HG03045 (cell line): ENCODE measurements around the gene PRKCG.
"Not testable (repeated sequence)": the region's sequence is repeated elsewhere in the genome, so short reads cannot be mapped to it uniquely, and the experiment has no call there.

Experiments used
- ATAC-seq: cut with Tn5 transposase; IDR thresholded peaks from one replicate; pipeline ENCODE4 v1.9.1; 2021; ENCODE audit warnings: mild to moderate bottlenecking, moderate library complexity; ENCODE audit not compliant: unreplicated experiment

Gene PRKCG

GRCh38 chr19:53881482-53882390 lies at the start of gene PRKCG:
PRKCG (plus strand) TSS chr19:53882197; CDS start chr19:53882495, 298 bp downstream.
- ATAC-seq = no peak

DNA sequence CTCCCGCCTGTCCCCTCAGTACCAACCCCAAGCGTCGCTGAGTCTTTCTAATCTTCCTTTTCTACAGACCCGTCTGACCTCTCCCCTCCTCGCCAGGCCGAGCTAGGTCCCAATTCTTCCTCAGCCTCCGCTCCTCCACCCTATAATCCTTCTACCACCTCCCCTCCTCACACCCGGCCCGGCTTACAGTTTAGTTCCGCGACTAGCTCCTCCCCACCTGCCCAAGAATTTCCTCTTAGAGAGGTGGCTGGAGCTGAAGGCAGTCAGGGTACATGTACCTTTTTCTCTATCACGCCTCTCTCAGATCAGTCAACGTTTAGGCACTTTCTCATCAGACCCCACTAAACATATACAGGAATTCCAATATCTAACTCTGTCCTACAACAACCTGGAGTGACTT lies 49.1 kb upstream of the PRKCG start:
- ATAC-seq = not testable (repeated sequence)

DNA sequence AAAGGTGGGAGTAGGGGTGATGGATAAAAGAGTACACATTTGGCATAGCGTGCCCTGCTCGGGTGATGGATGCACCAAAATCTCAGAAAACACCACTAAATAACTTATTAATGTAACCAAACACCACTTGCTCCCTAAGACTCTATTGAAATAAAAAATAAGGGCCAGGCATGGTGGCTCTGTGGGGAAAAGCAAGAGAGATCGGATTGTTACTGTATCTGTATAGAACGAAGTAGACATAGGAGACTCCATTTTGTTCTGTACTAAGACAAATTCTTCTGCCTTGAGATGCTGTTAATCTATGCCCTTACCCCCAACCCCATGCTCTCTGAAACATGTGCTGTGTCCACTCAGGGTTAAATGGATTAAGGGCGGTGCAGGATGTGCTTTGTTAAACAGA lies 43.6 kb upstream of the PRKCG start:
- not testable (repeated sequence) for ATAC-seq

DNA sequence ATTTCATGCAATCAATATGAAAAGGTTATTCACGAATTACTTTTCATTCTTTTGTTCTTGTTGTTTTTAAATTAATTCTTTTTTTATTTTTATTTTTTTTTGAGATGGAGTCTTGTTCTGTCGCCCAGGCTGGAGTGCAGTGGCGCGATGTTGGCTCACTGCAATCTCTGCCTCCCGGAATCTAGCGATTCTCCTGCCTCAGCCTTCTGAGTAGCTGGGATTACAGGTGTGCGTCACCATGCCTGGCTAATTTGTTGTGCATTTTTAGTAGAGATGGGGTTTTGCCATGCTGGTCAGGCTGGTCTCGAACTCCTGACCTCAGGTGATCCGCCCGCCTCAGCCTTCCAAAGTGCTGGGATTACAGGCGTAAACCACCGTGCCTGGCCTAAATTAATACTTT lies 41.8 kb upstream of the PRKCG start:
- ATAC-seq = not testable (repeated sequence)

GRCh38 chr19:53840914-53841313 lies 41.1 kb upstream of the PRKCG start:
- not testable (repeated sequence) for ATAC-seq

- ATAC-seq = no peak
Measured at GRCh38 chr19:53844849-53845246, 37.1 kb upstream of the PRKCG start.

DNA sequence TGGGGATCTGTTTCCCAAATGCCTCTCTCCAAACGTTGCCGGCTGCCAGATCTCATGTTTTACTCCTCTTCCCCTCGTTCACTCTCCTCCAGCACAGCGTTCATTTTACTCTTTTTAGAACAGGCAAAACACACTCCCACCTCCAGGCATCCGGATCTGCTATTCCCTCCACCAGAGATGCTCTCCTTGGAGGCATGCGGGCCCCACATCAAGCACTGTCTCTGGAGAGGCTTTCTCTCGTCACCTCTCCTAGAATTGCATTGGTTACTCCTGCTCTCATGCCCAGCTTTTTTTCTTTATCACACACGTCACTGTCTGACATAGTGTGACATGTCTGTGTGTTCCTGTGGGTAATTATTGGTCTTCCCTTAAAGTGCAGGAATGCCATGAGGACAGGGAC lies 34.4 kb upstream of the PRKCG start:
- ATAC-seq = no peak

GRCh38 chr19:53849237-53849676 lies 32.7 kb upstream of the PRKCG start:
- no peak for ATAC-seq

DNA sequence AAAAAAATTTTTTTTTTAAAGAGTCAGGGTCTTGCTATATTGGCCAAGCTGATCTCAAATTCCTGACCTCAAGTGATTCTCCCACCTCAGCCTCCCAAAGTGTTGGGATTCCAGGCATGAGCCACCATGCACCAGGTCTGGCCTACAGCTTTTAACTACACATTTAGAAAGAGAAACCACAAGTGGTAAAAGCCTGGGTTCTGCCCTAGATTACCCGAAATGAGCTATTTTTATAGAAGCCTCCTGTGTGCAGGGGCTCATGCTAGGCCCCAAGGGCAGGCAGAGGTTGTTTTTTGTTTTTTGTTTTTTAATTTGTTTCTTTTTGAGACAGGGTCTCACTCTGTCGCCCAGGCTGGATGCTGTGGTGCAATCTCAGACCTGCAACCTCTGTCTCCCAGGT lies 28.3 kb upstream of the PRKCG start:
- no peak for ATAC-seq

GRCh38 chr19:53864308-53864836 lies 17.6 kb upstream of the PRKCG start:
- no peak for ATAC-seq

DNA sequence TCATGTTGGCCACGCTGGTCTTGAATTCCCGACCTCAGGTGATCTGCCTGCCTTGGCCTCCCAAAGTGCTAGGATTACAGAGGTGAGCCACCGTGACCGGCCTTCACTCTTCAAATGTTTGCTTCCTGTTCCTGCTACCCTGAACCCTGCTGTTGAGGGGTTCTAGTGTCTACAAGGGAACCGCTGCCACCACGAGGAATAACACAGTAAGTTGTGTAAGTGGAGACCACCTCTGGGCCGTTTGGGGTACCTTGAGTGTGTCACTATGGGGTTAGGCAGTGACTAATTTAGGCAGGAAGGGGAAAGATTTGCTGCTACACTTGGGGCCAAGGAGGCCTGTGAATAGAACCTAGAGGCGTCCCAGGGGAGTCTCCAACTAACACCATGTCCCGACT lies 16.5 kb upstream of the PRKCG start:
- no peak for ATAC-seq

DNA sequence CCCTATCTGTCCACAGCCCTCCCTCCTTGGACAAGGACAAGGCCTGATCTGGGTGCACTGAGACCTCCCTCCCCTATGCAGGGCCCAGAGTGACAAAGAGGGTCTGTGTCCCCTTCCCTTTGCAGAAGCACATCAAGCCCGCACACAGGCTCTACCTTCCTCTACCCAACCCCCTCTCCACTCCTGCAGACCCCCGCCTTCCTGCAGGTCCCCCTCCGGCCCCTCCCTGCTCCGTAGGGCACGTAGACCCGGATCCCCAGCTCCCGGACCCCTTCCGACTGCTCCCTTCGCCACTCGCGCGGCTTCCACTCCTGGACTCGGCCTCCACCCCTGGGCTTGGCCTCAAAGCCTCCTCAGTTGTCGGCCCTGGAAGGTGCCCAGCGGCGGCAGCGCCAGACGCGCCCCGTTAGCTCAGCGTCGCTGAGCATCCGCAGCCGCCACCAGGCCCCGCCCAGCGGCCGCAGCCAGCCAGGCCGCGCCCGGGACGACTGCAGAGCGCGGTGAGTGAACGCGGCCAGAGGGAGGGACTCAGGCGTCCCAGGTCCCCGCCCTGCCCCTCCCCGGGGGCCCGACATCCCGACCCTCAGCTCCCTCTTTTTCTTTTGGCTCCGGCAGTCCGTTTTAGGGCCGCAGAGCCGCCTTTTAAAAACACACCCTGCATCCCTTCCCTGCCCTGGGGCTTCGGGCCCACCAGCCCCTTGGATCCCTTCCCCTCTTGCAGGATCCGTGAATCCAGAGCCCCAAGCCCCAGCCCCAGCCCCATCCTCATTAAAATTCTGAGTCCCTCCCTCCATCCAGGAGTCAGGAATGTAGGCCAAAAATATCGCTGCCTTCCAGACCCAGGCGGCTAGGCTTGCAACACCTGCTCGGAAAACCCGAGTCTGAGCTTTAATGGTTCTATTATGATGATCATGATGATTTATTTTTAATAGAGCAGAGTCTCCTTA lies 15.8 kb upstream of the PRKCG start:
- no peak for ATAC-seq

GRCh38 chr19:53866865-53867224 lies 15.2 kb upstream of the PRKCG start:
- no peak for ATAC-seq

DNA sequence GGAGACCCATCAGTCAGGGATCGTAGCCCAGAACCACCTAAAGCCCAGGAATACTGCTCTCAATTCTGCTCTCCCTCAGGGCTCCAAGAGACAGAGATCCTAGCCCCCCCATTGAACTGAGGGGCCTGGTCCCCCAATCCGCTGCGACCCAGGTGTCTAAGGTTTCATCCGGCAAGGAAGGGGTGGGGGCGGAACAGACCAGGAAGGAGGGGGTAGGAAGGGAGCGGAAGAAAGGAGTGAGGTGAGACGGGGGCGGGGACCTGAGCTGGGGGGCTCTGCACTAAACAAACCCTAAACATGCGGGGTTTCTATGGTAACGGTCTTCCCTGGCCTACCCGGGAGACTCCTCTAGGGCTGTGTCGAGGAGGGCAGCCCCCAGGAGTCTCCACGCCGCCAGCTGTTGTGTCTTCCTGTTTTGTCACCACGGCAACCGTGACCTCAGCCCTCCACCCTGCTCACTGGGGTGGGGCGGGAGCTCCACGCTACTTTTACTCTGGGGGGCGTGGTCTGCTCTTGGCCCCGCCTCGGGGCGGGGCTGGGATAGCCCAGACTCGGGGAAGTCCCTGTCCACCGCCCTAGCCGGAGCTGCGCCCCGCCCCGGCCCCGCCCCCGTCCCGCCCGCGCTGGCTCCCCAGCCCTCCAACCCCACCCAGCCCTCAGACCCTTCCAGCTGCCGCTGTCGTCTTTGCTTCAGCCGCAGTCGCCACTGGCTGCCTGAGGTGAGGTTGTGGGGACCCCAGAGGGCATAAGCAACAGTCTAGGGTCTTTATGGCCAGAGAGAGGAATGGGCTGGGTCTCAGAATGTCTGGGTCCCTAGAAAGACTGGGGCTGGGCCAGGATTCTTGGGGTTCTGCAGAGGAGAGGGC lies 14.5 kb upstream of the PRKCG start, which contains the start of gene MYADM:
Gene MYADM, plus strand, starts transcription at position 659 of the 866 bp plus-strand sequence. CDS start 5,647 bp downstream, outside the sequence.
- ATAC-seq = peak; percentile 63

GRCh38 chr19:53868091-53868891 lies 13.7 kb upstream of the PRKCG start:
- ATAC-seq = no peak

DNA sequence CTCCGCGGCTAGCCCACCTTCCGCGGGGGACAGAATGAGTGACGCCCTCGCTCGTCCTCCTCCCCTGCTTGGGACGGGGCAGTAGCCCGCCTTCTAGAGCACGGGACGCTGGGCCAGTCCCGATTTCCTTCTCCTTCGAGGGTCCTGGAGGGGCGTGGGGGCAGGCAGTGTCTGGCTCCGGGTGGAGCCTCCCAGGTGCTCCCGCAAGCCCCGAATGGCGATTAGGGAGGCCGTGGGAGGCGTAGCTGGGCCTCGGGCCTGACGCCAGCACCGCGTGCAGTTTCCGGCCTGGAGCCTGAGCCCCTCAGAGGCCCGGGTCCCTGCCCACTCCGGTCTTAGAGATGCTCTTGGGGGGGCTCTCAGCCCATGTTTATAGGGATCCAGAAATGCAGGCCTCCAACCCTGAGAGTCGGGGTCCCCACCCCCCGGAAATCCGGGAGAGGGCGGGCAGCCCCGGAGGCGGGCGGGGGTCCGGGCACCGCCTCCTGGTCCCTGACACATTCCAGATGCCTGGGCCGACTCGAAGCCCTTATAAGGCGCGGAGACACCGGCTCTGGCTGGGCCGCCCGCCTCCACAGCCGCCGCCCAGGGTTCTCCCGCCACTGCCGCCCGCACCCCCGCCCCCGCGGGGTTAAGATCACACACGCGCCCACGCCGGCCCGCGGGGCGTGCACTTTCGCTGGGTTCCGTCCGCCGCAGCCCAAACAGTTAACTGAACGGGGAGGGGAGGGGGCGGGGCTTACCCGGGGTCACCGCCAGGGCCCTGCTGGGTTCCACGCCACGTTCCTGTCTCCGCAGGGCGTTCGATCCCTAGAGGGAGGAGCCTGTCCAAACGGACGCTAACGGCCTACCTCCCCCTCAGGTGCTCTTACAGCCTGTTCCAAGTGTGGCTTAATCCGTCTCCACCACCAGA lies 12.8 kb upstream of the PRKCG start:
- peak; percentile 37 for ATAC-seq

DNA sequence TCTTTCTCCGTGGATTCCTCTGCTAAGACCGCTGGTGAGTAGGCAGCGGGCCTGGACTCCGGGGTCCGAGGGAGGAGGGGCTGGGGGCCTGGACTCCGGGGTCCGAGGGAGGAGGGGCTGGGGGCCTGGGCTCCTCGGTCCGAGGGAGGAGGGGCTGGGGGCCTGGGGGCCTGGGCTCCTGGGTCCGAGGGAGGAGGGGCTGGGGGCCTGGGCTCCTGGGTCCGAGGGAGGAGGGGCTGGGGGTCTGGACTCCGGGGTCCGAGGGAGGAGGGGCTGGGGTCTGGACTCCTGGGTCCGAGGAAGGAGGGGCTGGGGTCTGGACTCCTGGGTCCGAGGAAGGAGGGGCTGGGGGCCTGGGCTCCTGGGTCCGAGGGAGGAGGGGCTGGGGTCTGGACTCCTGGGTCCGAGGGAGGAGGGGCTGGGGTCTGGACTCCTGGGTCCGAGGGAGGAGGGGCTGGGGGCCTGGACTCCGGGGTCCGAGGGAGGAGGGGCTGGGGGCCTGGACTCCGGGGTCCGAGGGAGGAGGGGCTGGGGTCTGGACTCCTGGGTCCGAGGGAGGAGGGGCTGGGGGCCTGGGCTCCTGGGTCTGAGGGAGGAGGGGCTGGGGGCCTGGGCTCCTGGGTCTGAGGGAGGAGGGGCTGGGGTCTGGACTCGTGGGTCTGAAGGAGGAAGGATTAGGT lies 12.1 kb upstream of the PRKCG start:
- ATAC-seq = not testable (repeated sequence)

GRCh38 chr19:53870485-53870844 lies 11.5 kb upstream of the PRKCG start:
- no peak for ATAC-seq
